Uterine smooth muscle cell (primary cell): ENCODE results near the gene ZNF423. TPM values are rescaled to one million over a fixed set of nuclear protein-coding genes. Genes with fewer than 3 reads are reported as not detected.

Experiments used
- total RNA-seq: library from RNA; depleted of rRNA; stranded (reverse); fragments of >200 nt; gene quantifications from 2 replicates; pipeline ENCODE4 v1.2.3, GENCODE V29; 2014

ZNF423 gene
- 0.44 and 0.62 TPM in 2 replicates for total RNA-seq

DNA sequence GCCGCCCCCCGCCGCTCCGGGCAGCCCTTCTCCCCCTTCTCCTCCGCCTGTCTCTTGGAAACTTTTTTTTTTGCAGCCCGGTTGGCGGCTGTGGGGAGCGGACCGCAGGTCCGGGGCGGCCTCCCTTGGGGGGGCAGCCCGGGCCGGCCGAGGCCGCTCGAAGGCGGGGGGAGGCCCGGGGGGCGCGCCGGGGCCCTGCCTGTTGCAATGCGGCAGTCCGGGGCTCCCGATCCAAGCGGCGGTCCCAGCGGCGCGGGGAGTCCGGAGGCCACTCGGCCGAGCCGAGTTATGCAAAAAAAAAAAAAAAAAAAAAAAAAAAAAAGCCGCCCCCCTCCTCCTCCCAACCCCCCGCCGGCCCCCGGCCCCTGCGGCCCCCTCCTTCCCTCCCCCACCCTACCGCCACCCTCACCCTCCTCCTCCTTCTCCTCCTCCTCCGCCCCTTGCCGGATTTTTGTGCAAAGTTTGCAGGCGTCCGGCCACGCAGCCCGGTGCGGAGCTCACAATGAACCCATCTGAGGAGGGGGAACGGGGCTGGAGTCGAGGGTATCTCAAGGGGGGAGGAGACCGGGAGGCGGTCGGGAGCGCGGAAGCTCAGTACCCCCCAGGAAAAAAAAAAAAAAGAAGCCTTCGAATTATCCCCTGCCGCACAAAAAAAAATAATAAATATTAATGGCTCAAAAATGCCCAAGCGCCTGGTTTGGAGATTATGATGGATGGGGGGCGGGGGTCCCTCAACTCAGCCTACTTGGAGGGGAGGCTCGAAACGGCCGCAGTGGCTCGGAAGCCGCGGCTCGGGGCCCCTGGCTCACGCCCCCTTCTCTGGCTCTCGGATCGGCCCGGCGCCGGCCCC lies at the start of gene ZNF423:
Gene ZNF423 (minus strand): TSS at position 291 of the 850 bp plus-strand sequence. CDS start 338 bp downstream, outside the sequence.

Other genes with a start within 250 kb of the ZNF423 start
- 34.7 and 38.7 TPM in 2 replicates for gene CNEP1R1, start 169.1 kb upstream of the ZNF423 start, total RNA-seq
- 34.7 and 38.3 TPM in 2 replicates for gene HEATR3, start 209.9 kb upstream of the ZNF423 start, total RNA-seq